Renal cortical epithelial cell (primary cell): ENCODE data around the gene SLC25A53. TPM values are rescaled to one million over a fixed set of nuclear protein-coding genes. Genes with fewer than 3 reads are reported as not detected.
"Not testable (repeated sequence)": the region's sequence is repeated elsewhere in the genome, so short reads cannot be mapped to it uniquely, and the experiment has no call there.

Experiments
- DNase-seq: peaks from one replicate; pipeline ENCODE4 v3.0.0-alpha.2; 2011; ENCODE audit warnings: low read depth
- total RNA-seq: library from RNA; depleted of rRNA; stranded (reverse); fragments of >200 nt; gene quantifications from 2 replicates; pipeline ENCODE4 v1.2.3, GENCODE V29; 2014

The SLC25A53 gene
- total RNA-seq, 1 donor from 2014 or later: 16.1 TPM

DNA sequence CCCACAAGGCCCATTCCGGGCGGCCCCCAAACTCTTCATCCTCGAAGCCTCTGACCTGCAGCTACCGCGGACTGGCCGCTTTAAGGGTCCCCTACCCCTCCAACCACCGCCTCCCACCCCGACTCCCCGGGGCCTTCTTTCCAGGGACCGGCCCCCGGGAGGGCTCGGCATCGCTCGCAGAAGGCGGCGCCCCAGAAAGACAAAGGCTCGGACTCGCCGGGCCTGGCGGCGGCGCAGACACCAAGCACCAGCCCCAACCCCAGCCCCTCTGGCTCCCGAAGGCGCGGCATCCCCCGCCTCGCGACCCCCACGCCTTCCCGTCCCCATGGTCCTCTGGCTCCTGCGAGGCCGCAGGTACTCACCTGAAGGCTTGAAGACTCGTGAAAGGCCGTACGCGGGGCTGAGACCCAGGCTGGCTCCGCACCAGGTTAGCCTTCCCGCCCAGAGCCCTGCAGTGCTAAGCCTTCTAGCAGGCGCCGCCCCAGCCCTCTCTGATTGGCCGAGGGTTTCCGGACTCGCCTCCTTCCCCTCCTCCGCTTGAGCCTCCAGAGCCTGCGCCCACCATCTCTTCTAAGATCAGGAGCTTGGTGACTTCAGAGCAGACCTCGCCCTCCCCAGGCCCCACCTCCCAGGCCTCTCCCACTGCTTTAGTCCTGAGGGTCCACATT, 80.9 kb downstream of the SLC25A53 start, which contains the start of gene TMSB15C:
Gene TMSB15C, minus strand, starts transcription at position 459 of the 668 bp plus-strand sequence.
- not testable (repeated sequence) for DNase-seq

DNA sequence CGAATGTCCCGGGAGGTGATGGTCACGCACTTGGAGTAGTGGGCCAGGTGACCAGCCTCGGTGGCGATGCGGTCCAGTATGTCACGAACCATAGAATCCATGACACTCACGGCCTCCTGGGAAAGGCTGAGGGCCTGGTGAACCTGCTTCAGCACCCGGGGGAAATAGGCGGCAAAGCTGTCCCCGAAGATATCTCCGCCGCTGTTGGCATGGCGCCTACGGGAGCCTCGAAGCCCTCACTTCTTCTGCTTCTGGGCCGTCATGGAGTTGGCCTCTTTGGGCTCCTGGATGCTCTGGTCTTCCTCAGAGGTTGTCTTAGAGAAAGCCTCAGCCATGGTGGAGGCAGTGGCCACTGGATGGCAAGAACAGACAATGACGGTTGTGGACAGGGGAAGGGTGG, 94.2 kb downstream of the SLC25A53 start:
- not testable (repeated sequence) for DNase-seq

DNA sequence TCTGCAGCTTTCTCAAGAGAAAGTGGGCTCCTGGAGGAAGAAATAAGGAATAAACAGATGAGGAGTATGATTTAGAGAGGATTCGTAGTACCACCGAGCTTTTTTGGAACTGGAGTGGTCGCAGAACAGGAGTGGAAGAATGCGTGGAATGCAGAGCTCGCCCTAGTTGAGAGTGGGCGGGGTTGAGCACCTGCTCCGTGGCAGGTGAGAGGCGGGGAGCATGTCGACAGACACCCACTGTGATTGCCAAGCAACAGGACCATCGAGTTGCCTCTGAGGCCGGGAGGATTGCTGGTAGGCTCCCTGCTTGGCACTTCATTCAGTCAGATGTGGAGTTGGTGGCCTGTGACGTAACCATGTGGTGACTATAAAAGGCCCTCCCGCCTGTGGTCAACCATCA, 101.9 kb downstream of the SLC25A53 start:
- not testable (repeated sequence) for DNase-seq

Other genes starting within 250 kb of the SLC25A53 start
- gene TMSB15B, start 194.4 kb downstream of the SLC25A53 start, total RNA-seq: 4.9 and 8.9 TPM in 2 replicates
- not detected in 2 replicates for gene H2BW1, start 143.3 kb downstream of the SLC25A53 start, total RNA-seq
- not detected in 2 replicates for gene H2BW2, start 117.1 kb downstream of the SLC25A53 start, total RNA-seq
- 3.9 and 8.2 TPM in 2 replicates for gene TMSB15C, start 80.8 kb downstream of the SLC25A53 start, total RNA-seq
- gene ZCCHC18, start 44.5 kb downstream of the SLC25A53 start, total RNA-seq: 2.9 and 13.9 TPM in 2 replicates
- 59.9 and 77.5 TPM in 2 replicates for gene FAM199X, start 9.4 kb upstream of the SLC25A53 start, total RNA-seq
- not detected in 2 replicates for gene ESX1, start 97.9 kb upstream of the SLC25A53 start, total RNA-seq